Measurements from ENCODE around the gene SDHAF1.

The SDHAF1 gene

DNA sequence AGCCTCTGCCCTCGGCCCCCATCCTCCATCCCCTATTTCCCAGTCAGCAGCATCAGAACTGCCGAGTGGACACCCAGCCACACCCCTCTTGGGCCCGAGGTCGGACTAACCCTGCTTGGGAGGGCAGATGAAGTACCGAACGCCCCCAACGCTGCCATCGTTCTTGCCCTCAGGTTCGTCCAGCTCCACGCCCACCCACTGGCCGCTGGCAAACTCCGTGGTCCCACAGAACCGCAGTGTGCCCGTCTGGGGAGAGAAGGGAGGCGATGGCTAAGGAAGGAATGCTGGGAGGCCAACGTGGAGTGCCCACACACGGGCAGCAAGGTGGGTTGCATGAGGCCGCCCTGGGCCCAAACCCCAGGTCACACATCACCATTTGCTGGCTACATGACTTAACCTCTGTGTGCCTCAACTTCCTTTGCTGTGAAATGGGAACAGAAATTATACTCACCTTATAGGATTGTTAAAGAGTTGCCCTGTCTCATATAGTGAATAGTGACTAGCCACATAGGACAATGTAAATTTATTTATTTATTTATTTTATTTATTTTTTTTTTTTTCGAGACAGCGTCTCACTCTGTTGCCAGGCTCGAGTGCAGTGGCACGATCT, 24.2 kb downstream of the SDHAF1 start:
- no peak for DNase-seq (ENCODE audit: low spot score)
- TF ChIP-seq, protein P1, sequence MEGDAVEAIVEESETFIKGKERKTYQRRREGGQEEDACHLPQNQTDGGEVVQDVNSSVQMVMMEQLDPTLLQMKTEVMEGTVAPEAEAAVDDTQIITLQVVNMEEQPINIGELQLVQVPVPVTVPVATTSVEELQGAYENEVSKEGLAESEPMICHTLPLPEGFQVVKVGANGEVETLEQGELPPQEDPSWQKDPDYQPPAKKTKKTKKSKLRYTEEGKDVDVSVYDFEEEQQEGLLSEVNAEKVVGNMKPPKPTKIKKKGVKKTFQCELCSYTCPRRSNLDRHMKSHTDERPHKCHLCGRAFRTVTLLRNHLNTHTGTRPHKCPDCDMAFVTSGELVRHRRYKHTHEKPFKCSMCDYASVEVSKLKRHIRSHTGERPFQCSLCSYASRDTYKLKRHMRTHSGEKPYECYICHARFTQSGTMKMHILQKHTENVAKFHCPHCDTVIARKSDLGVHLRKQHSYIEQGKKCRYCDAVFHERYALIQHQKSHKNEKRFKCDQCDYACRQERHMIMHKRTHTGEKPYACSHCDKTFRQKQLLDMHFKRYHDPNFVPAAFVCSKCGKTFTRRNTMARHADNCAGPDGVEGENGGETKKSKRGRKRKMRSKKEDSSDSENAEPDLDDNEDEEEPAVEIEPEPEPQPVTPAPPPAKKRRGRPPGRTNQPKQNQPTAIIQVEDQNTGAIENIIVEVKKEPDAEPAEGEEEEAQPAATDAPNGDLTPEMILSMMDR (IDR thresholded peaks at IDR 0.05; ENCODE audit: extremely low read depth, insufficient read depth, missing control alignments): no peak
- in situ Hi-C loops (cut with MboI; ENCODE audit: low pct_unique_long_range_greater_than_20kb, low sequenced_read_pairs, unreplicated experiment): no loop called here

DNA sequence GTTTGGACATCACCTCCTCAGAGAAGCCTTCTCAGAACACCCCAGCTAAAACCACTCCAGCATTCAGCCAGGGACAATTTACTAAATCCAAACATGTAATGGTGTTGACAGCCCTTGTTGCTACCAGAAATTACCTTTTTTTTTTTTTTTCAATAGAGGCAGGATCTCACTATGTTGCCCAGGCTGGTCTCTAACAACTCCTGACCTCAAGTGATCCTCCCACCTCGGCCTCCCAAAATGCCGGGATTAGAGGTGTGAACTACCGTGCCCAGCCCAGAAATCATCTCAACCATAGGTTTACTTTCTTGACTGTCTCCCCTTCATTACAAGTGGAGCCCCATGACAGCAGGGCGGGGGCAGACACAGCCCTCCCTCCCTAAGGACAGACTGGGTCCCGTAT, 28.4 kb downstream of the SDHAF1 start:
- no peak for DNase-seq (ENCODE audit: low spot score)
- in situ Hi-C loops (cut with MboI; ENCODE audit: low pct_unique_long_range_greater_than_20kb, low sequenced_read_pairs, unreplicated experiment): no loop called here
- TF ChIP-seq, protein P1 (IDR thresholded peaks at IDR 0.05; ENCODE audit: extremely low read depth, insufficient read depth, missing control alignments): no peak

DNA sequence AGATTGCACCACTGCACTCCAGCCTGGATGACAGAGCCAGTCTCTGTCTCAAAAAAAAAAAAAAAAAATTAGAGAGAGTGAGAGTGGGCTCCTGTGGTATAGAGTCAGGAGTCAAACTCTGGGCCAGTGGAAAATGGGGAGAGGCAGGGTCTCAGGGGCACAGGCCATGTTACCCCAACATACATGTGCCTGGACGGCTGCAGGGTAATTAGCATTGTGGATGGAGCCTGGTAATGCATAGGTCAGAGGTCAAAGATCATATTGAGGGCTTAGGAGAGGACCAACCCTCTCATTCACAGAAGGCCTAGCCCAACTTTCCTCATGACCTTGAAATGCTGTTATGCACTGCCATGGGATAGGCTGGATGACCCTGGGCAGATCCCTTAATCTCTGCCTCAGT, 30.6 kb downstream of the SDHAF1 start:
- in situ Hi-C loops (cut with MboI; ENCODE audit: low pct_unique_long_range_greater_than_20kb, low sequenced_read_pairs, unreplicated experiment): no loop called here
- no peak for DNase-seq (ENCODE audit: low spot score)
- TF ChIP-seq, protein P1 (IDR thresholded peaks at IDR 0.05; ENCODE audit: extremely low read depth, insufficient read depth, missing control alignments): no peak

DNA sequence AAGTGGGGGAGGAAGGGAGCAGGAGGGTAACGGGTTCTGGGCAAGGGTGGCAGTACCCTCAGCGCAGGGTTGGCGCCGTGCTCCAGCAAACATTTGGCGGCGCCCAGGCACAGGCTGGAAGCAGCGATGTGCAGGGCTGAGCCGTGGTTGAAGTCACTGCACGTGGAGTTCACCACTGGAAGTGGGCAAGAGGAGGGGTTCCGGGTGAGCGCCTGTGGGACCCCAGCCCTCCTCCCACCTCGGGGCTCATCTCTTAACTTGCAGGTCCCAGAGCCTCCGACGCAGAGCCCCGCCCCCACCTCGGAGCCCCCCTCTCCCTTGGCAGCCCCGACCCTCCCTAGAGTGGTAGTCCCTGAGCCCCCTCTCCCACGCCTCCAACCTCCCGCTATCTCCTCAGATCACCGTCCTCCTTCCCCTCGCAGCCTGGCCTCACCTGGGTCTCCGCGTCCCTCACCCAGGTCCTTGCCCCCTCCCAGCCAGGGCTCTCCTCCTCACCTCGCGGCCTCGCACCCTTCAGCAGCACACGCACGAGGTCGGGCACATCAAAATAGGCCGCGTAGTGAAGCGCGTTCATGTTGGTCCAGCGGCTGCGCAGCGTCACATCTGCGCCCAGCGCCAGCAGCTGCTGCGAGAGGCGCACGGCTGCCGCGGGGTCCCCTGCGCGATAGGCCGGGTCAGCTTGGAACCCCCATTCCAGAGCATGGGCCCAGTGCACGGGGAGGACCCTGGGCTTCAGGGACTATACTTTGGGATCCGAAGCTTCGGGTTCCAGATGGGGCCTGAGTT, 31.3 kb downstream of the SDHAF1 start:
- in situ Hi-C loops (cut with MboI; ENCODE audit: low pct_unique_long_range_greater_than_20kb, low sequenced_read_pairs, unreplicated experiment): no loop called here
- TF ChIP-seq, protein P1 (IDR thresholded peaks at IDR 0.05; ENCODE audit: extremely low read depth, insufficient read depth, missing control alignments): no peak
- DNase-seq (ENCODE audit: low spot score): no peak

DNA sequence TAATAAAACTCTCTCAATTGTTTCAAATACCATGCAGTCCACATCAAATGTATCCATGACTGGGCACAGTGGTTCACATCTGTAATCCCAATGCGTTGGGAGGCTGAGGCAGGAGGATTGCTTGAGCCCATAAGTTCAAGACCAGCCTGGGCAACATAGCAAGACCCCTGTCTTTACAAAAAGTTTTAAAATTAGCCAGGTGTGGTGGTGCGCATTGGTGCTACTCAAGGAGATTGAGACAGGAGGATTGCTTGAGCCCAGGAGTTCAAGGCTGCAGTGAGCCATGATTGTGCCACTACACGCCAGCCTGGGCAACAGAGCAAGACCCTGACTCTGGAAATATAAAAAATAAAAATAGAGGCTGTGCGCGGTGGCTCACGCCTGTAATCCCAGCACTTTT, 32.7 kb downstream of the SDHAF1 start:
- no peak for DNase-seq (ENCODE audit: low spot score)
- in situ Hi-C loops (cut with MboI; ENCODE audit: low pct_unique_long_range_greater_than_20kb, low sequenced_read_pairs, unreplicated experiment): no loop called here
- TF ChIP-seq, protein P1 (IDR thresholded peaks at IDR 0.05; ENCODE audit: extremely low read depth, insufficient read depth, missing control alignments): no peak

DNA sequence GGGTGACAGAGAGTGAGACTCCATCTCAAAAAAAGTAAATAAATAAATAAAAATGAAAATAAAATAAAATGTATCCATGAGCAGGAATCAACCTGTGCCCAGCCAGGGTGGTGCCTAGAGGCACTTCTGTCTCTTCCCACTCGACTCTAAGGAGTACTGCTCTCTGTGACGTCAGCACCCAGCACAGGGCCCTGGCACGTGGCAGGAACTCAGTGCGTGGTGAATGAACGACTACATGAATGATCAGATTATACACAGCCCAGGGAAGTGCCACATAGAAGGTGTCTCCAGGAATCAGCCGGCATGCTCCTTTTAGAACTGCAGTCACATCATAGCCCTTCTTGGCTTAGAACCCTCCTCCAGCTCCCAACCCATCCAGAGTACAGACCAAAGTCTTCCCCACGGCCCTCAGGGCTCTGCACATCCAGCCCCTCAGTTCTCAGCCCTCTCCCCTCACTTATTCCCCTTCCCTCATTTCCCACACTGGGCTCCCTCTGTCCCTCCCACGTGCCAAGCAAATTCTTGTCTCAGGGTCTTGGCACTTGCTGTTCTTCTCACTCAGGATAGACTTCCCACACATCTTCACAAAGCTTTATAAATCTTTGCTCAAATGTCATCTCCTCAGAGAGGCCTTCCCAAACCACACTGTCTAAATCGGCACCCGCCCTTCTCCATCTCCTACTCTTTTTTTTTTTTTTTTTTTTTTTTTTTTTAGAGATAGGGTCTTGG, 33.5 kb downstream of the SDHAF1 start:
- DNase-seq (ENCODE audit: low spot score): no peak
- TF ChIP-seq, protein P1 (IDR thresholded peaks at IDR 0.05; ENCODE audit: extremely low read depth, insufficient read depth, missing control alignments): no peak
- in situ Hi-C loops (cut with MboI; ENCODE audit: low pct_unique_long_range_greater_than_20kb, low sequenced_read_pairs, unreplicated experiment): no loop called here

Measured in GM13977 (cell line).